Measurements from ENCODE around the gene CCDC184. TPM values are rescaled to one million over a fixed set of nuclear protein-coding genes. Genes with fewer than 3 reads are reported as not detected.
"Not testable (repeated sequence)": the region's sequence is repeated elsewhere in the genome, so short reads cannot be mapped to it uniquely, and the experiment has no call there.

The CCDC184 gene
- total RNA-seq, result 0.41 TPM in 1 of 2 replicates, not detected in the other

GRCh38 chr12:48183091-48183875, at the start of gene CCDC184:
Gene CCDC184 (plus strand): TSS chr12:48183644. CDS start chr12:48184123, 479 bp downstream.
- DNase-seq (ENCODE audit: extremely low read depth, low read depth, low spot score), result no peak

GRCh38 chr12:48135027-48135426, 48.4 kb upstream of the CCDC184 start:
- DNase-seq (ENCODE audit: extremely low read depth, low read depth, low spot score), result no peak

GRCh38 chr12:48142818-48143674, 40.4 kb upstream of the CCDC184 start:
- DNase-seq (ENCODE audit: extremely low read depth, low read depth, low spot score), result no peak

- no peak for DNase-seq (ENCODE audit: extremely low read depth, low read depth, low spot score)
Measured at GRCh38 chr12:48143898-48144297, 39.5 kb upstream of the CCDC184 start.

GRCh38 chr12:48145981-48146380, 37.5 kb upstream of the CCDC184 start:
- DNase-seq (ENCODE audit: extremely low read depth, low read depth, low spot score), result no peak

- no peak for DNase-seq (ENCODE audit: extremely low read depth, low read depth, low spot score)
Measured at GRCh38 chr12:48151103-48151771, 32.2 kb upstream of the CCDC184 start.

GRCh38 chr12:48155786-48156185, 27.7 kb upstream of the CCDC184 start:
- not testable (repeated sequence) for DNase-seq (ENCODE audit: extremely low read depth, low read depth, low spot score)

GRCh38 chr12:48156652-48157017, 26.8 kb upstream of the CCDC184 start:
- no peak for DNase-seq (ENCODE audit: extremely low read depth, low read depth, low spot score)

GRCh38 chr12:48157018-48157888, 26.2 kb upstream of the CCDC184 start, which contains the start of gene ASB8:
Gene ASB8 (minus strand): TSS chr12:48157515. CDS start chr12:48153496, 4,019 bp downstream.
- DNase-seq (ENCODE audit: extremely low read depth, low read depth, low spot score), result peak; percentile 90

GRCh38 chr12:48157889-48158370, 25.5 kb upstream of the CCDC184 start:
- DNase-seq (ENCODE audit: extremely low read depth, low read depth, low spot score), result no peak

- no peak for DNase-seq (ENCODE audit: extremely low read depth, low read depth, low spot score)
Measured at GRCh38 chr12:48160046-48160445, 23.4 kb upstream of the CCDC184 start.

GRCh38 chr12:48160807-48161206, 22.6 kb upstream of the CCDC184 start:
- DNase-seq (ENCODE audit: extremely low read depth, low read depth, low spot score), result no peak

GRCh38 chr12:48163150-48163747, 20.2 kb upstream of the CCDC184 start:
- DNase-seq (ENCODE audit: extremely low read depth, low read depth, low spot score), result no peak

- DNase-seq (ENCODE audit: extremely low read depth, low read depth, low spot score), result no peak
Measured at GRCh38 chr12:48164451-48164850, 19.0 kb upstream of the CCDC184 start.

- no peak for DNase-seq (ENCODE audit: extremely low read depth, low read depth, low spot score)
Measured at GRCh38 chr12:48165089-48165981, 18.1 kb upstream of the CCDC184 start.

- no peak for DNase-seq (ENCODE audit: extremely low read depth, low read depth, low spot score)
Measured at GRCh38 chr12:48169011-48169410, 14.4 kb upstream of the CCDC184 start.

GRCh38 chr12:48175613-48176416, 7.6 kb upstream of the CCDC184 start:
- DNase-seq (ENCODE audit: extremely low read depth, low read depth, low spot score), result no peak

- no peak for DNase-seq (ENCODE audit: extremely low read depth, low read depth, low spot score)
Measured at GRCh38 chr12:48176417-48176751, 7.1 kb upstream of the CCDC184 start.

All from glomerular endothelial cell (primary cell).